HCT116 (cell line): ENCODE data around the gene STRADA. TPM values are rescaled to one million over a fixed set of nuclear protein-coding genes. Genes with fewer than 3 reads are reported as not detected.

ENCODE experiments used
- ATAC-seq: fragments of 200-7000 bp; cut with Tn5 transposase; 2 replicates; pipeline ENCODE4 v1.9.1; 2020; ENCODE audit warnings: mild to moderate bottlenecking, moderate library complexity
- BruUV-seq: library from RNA; stranded (reverse); fragments of 400-500 nt; replicated peaks from 2 replicates; lab custom pipeline; 2021; lab: Mats Ljungman, UMichigan
- CTCF ChIA-PET: fragments of 300-600 bp; sonication (Branson Sonifier 250); formaldehyde crosslinking; loops from one replicate; lab custom pipeline; 2021; ENCODE audit warnings: antibody characterized with exemption; lab: Charles Lee
- POLR2A ChIA-PET: fragments of 300-600, 350-600 bp; sonication (Branson Sonifier 250); formaldehyde crosslinking; loops from one replicate; lab custom pipeline; 2021; ENCODE audit warnings: antibody characterized with exemption; lab: Charles Lee
- RAD21 ChIA-PET, 2 experiments: fragments of 300-600 bp; sonication (Branson Sonifier 250); formaldehyde crosslinking; loops; one replicate each; lab custom pipeline; 2023; ENCODE audit warnings: low total read pairs in 2 of 2; ENCODE audit not compliant: uncharacterized antibody in 2 of 2, unreplicated experiment in 2 of 2, low non-redundant PET in 1 of 2; lab: Charles Lee
- DNase-seq: peaks from one replicate; pipeline ENCODE4 v3.0.0-alpha.2; 2010; ENCODE audit warnings: low read depth, low spot score
- H2AFZ ChIP-seq: fragments of 200-600 bp; shearing (Covaris generic), sonication (generic); 2 replicates; pipeline ENCODE4 v1.6.1; 2017; ENCODE audit warnings: low read depth, mixed run types, mixed read lengths, antibody characterized with exemption, low read length; ENCODE audit not compliant: poor library complexity, severe bottlenecking
- H3K27ac ChIP-seq: 2 replicates; pipeline ENCODE4 v1.5.1; 2012; ENCODE audit warnings: low read depth, low read length
- H3K27me3 ChIP-seq: fragments of 200-600 bp; sonication (generic); 2 replicates; pipeline ENCODE4 v1.6.1; 2016; ENCODE audit warnings: mixed run types, low read length, mixed read lengths; ENCODE audit not compliant: insufficient read depth
- H3K36me3 ChIP-seq, 2 experiments: fragments of 200-500 bp in 1 of 2; fragments of 200-600 bp in 1 of 2; sonication (Bioruptor generic) in 1 of 2; sonication (generic) in 1 of 2; 2 replicates each; pipeline versions ENCODE4 v1.5.1 to v1.6.1; 2014 to 2016; ENCODE audit warnings: low read length in 2 of 2, inconsistent platforms in 1 of 2, mixed read lengths in 1 of 2, mixed run types in 1 of 2; ENCODE audit not compliant: insufficient read depth in 2 of 2, control insufficient read depth in 1 of 2
- H3K4me1 ChIP-seq, 2 experiments: fragments of 200-600 bp in 1 of 2; sonication (generic) in 1 of 2; 2 replicates each; pipeline versions ENCODE4 v1.5.1 to v1.6.1; 2012 to 2017; ENCODE audit warnings: low read length in 2 of 2, inconsistent platforms in 1 of 2, mild to moderate bottlenecking in 1 of 2, mixed read lengths in 1 of 2, mixed run types in 1 of 2, moderate library complexity in 1 of 2; ENCODE audit not compliant: insufficient read depth in 2 of 2, control insufficient read depth in 1 of 2
- H3K4me2 ChIP-seq: fragments of 200-600 bp; sonication (generic); 2 replicates; pipeline ENCODE4 v1.6.1; 2017; ENCODE audit warnings: mixed run types, low read length, mixed read lengths
- H3K4me3 ChIP-seq, 2 experiments: fragments of 200-600 bp in 1 of 2; sonication (generic) in 1 of 2; replicated peaks in 1 of 2; 2 replicates each; pipeline ENCODE4 v1.5.1; 2011 to 2016; ENCODE audit warnings: low read length in 2 of 2, control low read depth in 1 of 2, low read depth in 1 of 2, mild to moderate bottlenecking in 1 of 2, mixed read lengths in 1 of 2, mixed run types in 1 of 2
- H3K79me2 ChIP-seq: fragments of 200-600 bp; sonication (generic); 2 replicates; pipeline ENCODE4 v1.6.1; 2017; ENCODE audit warnings: mild to moderate bottlenecking, mixed run types, low read length, moderate library complexity, mixed read lengths; ENCODE audit not compliant: insufficient read depth
- H3K9ac ChIP-seq: fragments of 200-600 bp; sonication (generic); 2 replicates; pipeline ENCODE4 v1.6.1; 2016; ENCODE audit warnings: low read length, mixed read lengths
- H3K9me2 ChIP-seq: fragments of 200-600 bp; sonication (generic), shearing (Covaris generic); 2 replicates; pipeline ENCODE4 v1.6.1; 2017; ENCODE audit warnings: mixed run types, mild to moderate bottlenecking, moderate library complexity; ENCODE audit not compliant: insufficient read depth
- H3K9me3 ChIP-seq, 2 experiments: fragments of 200-500 bp in 1 of 2; fragments of 200-600 bp in 1 of 2; sonication (Bioruptor generic) in 1 of 2; sonication (generic) in 1 of 2; 2 replicates each; pipeline ENCODE4 v1.6.1; 2014 to 2017; ENCODE audit warnings: low read length in 2 of 2, mixed read lengths in 2 of 2, inconsistent platforms in 1 of 2, low read depth in 1 of 2, mild to moderate bottlenecking in 1 of 2, mixed run types in 1 of 2, moderate library complexity in 1 of 2; ENCODE audit not compliant: control insufficient read depth in 1 of 2, insufficient read depth in 1 of 2
- H4K20me1 ChIP-seq: fragments of 200-600 bp; sonication (generic), shearing (Covaris generic); 2 replicates; pipeline ENCODE4 v1.6.1; 2017; ENCODE audit warnings: mixed run types, mild to moderate bottlenecking, moderate library complexity; ENCODE audit not compliant: insufficient read depth
- CBX3 ChIP-seq: IDR thresholded peaks from 2 replicates; pipeline ENCODE4 v1.6.1; 2012; ENCODE audit warnings: low read depth
- CEBPB ChIP-seq: IDR thresholded peaks from 2 replicates; pipeline ENCODE4 v1.6.1; 2012; ENCODE audit warnings: low read depth
- EZH2 ChIP-seq: fragments of 200-600 bp; sonication (generic); IDR thresholded peaks from 2 replicates; pipeline ENCODE4 v1.6.1; 2017; ENCODE audit warnings: antibody characterized with exemption, mixed run types
- FOSL1 ChIP-seq: IDR thresholded peaks from 2 replicates; pipeline ENCODE4 v1.6.1; 2012; ENCODE audit warnings: low read depth
- POLR2AphosphoS5 ChIP-seq: IDR thresholded peaks from 2 replicates; pipeline ENCODE4 v1.6.1; 2011; ENCODE audit warnings: mild to moderate bottlenecking, low read depth, low read length, moderate library complexity
- ZFX ChIP-seq: fragments of 450-650 bp; IDR thresholded peaks from 2 replicates; pipeline ENCODE4 v1.6.1; 2017
- ZNF274 ChIP-seq: fragments of 200-500 bp; sonication (Bioruptor generic); IDR thresholded peaks from 2 replicates; pipeline ENCODE4 v1.6.1; 2014; ENCODE audit warnings: mild to moderate bottlenecking, low read depth, low read length, inconsistent platforms
- intact Hi-C: fragments of 100-400 bp; cut with micrococcal nuclease; formaldehyde crosslinking; loops from 2 replicates; pipeline ENCODE4 v1.10.0; 2022
- total RNA-seq: library from RNA; stranded (reverse); gene quantifications from one replicate; pipeline ENCODE4 v1.2.1, GENCODE V29; 2021; ENCODE audit not compliant: unreplicated experiment
- TF ChIP-seq, protein P1 (sequence below): IDR thresholded peaks from 2 replicates; pipeline ENCODE4 v1.6.1; 2011; ENCODE audit warnings: mild to moderate bottlenecking, low read length, moderate library complexity; ENCODE audit not compliant: insufficient replicate concordance; ENCODE audit errors: extremely low read depth
- TF ChIP-seq, protein P2 (sequence below): IDR thresholded peaks from 2 replicates; pipeline ENCODE4 v1.6.1; 2012; ENCODE audit warnings: low read depth

The STRADA gene
- total RNA-seq, 1 experiment from 2014 or later = 38.0 TPM

DNA sequence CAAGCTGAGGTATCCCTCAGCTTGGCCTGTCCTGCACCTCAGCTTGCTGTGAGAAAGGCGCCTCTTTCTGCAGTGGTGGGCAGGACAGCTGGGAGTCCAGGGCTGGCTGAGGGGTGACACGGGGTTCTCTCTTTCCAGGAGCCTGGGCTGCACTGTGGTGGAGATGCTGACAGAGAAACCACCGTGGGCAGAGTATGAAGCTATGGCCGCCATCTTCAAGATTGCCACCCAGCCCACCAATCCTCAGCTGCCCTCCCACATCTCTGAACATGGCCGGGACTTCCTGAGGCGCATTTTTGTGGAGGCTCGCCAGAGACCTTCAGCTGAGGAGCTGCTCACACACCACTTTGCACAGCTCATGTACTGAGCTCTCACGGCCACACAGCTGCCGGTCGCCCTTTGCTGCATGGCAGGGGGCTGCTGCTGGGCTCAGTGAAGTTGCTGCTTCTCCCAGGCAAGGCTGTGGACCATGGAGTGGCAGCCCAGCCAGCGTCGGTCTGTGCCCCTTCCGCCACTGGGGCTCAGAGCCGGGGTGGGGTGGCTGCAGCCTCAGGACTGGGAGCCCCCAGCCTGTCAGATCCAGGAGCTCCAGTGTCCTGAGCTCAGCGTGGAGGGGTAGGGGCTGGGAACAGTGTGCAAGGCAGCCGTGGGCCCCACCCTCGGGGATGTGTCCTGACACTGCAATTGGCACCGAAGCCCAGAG lies 48.0 kb downstream of the STRADA start:
- POLR2A ChIA-PET = interaction anchor here (1.3 kb wide), 1 partner anchor 71 kb away, joined by 5 read pairs; the partner anchor contains the start of gene MAP3K3
- Histone ChIP-seq H3K4me2 (no peak overlapping the region), H3K27ac (no peak overlapping the region), H3K9ac (no peak overlapping the region), H3K9me3 (no peaks in the 10 kb centered on the region), H3K4me1 (peaks cover 0 to 16% of the 10 kb centered on the region in 2 experiments; a peak in 2 of 4 replicates), H4K20me1 (no peaks in the 10 kb centered on the region), H3K79me2 (no peaks in the 10 kb centered on the region), H2AFZ (no peak overlapping the region), H3K27me3 (no peaks in the 10 kb centered on the region), H3K4me3 (no peak overlapping the region), H3K9me2 (no peaks in the 10 kb centered on the region), H3K36me3 (peaks cover 3 to 5% of the 10 kb centered on the region in 2 experiments; a peak in 2 of 4 replicates)
- CTCF ChIA-PET = interaction anchor here (0.6 kb wide), 1 partner anchor 124 kb away, joined by 3 read pairs; no protein-coding TSS in a partner anchor
- TF ChIP-seq CEBPB (no peak), ZFX (no peak), POLR2AphosphoS5 (no peak), FOSL1 (no peak), CBX3 (no peak), ZNF274 (no peak), EZH2 (no peak)
- TF ChIP-seq, protein P1, sequence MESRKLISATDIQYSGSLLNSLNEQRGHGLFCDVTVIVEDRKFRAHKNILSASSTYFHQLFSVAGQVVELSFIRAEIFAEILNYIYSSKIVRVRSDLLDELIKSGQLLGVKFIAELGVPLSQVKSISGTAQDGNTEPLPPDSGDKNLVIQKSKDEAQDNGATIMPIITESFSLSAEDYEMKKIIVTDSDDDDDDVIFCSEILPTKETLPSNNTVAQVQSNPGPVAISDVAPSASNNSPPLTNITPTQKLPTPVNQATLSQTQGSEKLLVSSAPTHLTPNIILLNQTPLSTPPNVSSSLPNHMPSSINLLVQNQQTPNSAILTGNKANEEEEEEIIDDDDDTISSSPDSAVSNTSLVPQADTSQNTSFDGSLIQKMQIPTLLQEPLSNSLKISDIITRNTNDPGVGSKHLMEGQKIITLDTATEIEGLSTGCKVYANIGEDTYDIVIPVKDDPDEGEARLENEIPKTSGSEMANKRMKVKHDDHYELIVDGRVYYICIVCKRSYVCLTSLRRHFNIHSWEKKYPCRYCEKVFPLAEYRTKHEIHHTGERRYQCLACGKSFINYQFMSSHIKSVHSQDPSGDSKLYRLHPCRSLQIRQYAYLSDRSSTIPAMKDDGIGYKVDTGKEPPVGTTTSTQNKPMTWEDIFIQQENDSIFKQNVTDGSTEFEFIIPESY = no peak
- TF ChIP-seq, protein P2, sequence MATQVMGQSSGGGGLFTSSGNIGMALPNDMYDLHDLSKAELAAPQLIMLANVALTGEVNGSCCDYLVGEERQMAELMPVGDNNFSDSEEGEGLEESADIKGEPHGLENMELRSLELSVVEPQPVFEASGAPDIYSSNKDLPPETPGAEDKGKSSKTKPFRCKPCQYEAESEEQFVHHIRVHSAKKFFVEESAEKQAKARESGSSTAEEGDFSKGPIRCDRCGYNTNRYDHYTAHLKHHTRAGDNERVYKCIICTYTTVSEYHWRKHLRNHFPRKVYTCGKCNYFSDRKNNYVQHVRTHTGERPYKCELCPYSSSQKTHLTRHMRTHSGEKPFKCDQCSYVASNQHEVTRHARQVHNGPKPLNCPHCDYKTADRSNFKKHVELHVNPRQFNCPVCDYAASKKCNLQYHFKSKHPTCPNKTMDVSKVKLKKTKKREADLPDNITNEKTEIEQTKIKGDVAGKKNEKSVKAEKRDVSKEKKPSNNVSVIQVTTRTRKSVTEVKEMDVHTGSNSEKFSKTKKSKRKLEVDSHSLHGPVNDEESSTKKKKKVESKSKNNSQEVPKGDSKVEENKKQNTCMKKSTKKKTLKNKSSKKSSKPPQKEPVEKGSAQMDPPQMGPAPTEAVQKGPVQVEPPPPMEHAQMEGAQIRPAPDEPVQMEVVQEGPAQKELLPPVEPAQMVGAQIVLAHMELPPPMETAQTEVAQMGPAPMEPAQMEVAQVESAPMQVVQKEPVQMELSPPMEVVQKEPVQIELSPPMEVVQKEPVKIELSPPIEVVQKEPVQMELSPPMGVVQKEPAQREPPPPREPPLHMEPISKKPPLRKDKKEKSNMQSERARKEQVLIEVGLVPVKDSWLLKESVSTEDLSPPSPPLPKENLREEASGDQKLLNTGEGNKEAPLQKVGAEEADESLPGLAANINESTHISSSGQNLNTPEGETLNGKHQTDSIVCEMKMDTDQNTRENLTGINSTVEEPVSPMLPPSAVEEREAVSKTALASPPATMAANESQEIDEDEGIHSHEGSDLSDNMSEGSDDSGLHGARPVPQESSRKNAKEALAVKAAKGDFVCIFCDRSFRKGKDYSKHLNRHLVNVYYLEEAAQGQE = no peak
- intact Hi-C loops = no loop called here
- ATAC-seq (no peak), DNase-seq (no peak)
- RAD21 ChIA-PET = no interaction called here
- BruUV-seq = no TSS peak
